Neural crest cell (in vitro differentiated cells): ENCODE results near the gene REP15. TPM values are rescaled to one million over a fixed set of nuclear protein-coding genes. Genes with fewer than 3 reads are reported as not detected.

Experiments
- DNase-seq: peaks from one replicate; pipeline ENCODE4 v3.0.0; 2021; ENCODE audit warnings: low read depth, mixed read lengths, low spot score
- H3K27ac Mint-ChIP-seq: one replicate; pipeline ENCODE4 v1.8.0; 2021; ENCODE audit warnings: mild to moderate bottlenecking, mixed read lengths; ENCODE audit not compliant: unreplicated experiment
- H3K27me3 Mint-ChIP-seq: 2 replicates; pipeline ENCODE4 v1.8.0; 2021; ENCODE audit warnings: low read depth, mild to moderate bottlenecking, mixed read lengths
- H3K36me3 Mint-ChIP-seq: 2 replicates; pipeline ENCODE4 v1.8.0; 2021; ENCODE audit warnings: low read depth, mild to moderate bottlenecking, mixed read lengths
- H3K4me1 Mint-ChIP-seq: 2 replicates; pipeline ENCODE4 v1.8.0; 2021; ENCODE audit warnings: mixed read lengths
- H3K4me3 Mint-ChIP-seq: one replicate; pipeline ENCODE4 v1.8.0; 2021; ENCODE audit warnings: mild to moderate bottlenecking, mixed read lengths
- H3K9me3 Mint-ChIP-seq: 2 replicates; pipeline ENCODE4 v1.8.0; 2021; ENCODE audit warnings: mixed read lengths
- CTCF ChIP-seq: fragments of 200-600 bp; sonication (generic); conservative IDR thresholded peaks from 2 replicates; pipeline ENCODE4 v1.5.0; 2021; ENCODE audit warnings: antibody characterized with exemption, mild to moderate bottlenecking
- total RNA-seq: library from RNA; stranded (reverse); gene quantifications from 2 replicates; pipeline ENCODE4 v1.2.1, GENCODE V29; 2021

Gene REP15
- total RNA-seq, 1 donor from 2014 or later, result 1.5 TPM

- H3K4me1 Mint-ChIP-seq, result no peaks in the 10 kb centered on the region
- no peak overlapping the region for H3K27ac Mint-ChIP-seq
- H3K36me3 Mint-ChIP-seq, result peaks cover 2% of the 10 kb centered on the region
- no peak for DNase-seq
- H3K9me3 Mint-ChIP-seq, result no peaks in the 10 kb centered on the region
- H3K4me3 Mint-ChIP-seq, result no peak overlapping the region
- no peaks in the 10 kb centered on the region for H3K27me3 Mint-ChIP-seq
- TF ChIP-seq CTCF, result no peak
Observed at GRCh38 chr12:27673101-27673718, 23.0 kb upstream of the REP15 start.

- H3K4me1 Mint-ChIP-seq, result no peaks in the 10 kb centered on the region
- peaks cover 7% of the 10 kb centered on the region for H3K36me3 Mint-ChIP-seq
- no peaks in the 10 kb centered on the region for H3K9me3 Mint-ChIP-seq
- H3K4me3 Mint-ChIP-seq, result no peak overlapping the region
- no peak for DNase-seq
- no peak for TF ChIP-seq CTCF
- no peaks in the 10 kb centered on the region for H3K27me3 Mint-ChIP-seq
- no peak overlapping the region for H3K27ac Mint-ChIP-seq
Observed at GRCh38 chr12:27674989-27675388, 21.3 kb upstream of the REP15 start.

GRCh38 chr12:27680619-27681018, 15.6 kb upstream of the REP15 start:
- no peaks in the 10 kb centered on the region for H3K4me1 Mint-ChIP-seq
- H3K27ac Mint-ChIP-seq, result no peak overlapping the region
- H3K4me3 Mint-ChIP-seq, result no peak overlapping the region
- H3K36me3 Mint-ChIP-seq, result peaks cover 18% of the 10 kb centered on the region
- H3K9me3 Mint-ChIP-seq, result no peaks in the 10 kb centered on the region
- no peaks in the 10 kb centered on the region for H3K27me3 Mint-ChIP-seq
- TF ChIP-seq CTCF, result no peak
- DNase-seq, result no peak

- Mint-ChIP-seq H3K9me3 (no peaks in the 10 kb centered on the region), H3K36me3 (peaks cover 20% of the 10 kb centered on the region), H3K27me3 (no peaks in the 10 kb centered on the region), H3K27ac (no peak overlapping the region), H3K4me1 (no peaks in the 10 kb centered on the region), H3K4me3 (no peak overlapping the region)
- TF ChIP-seq CTCF, result no peak
- no peak for DNase-seq
Observed at GRCh38 chr12:27682534-27682933, 13.7 kb upstream of the REP15 start.

GRCh38 chr12:27685274-27685673, 11.0 kb upstream of the REP15 start:
- TF ChIP-seq CTCF, result no peak
- Mint-ChIP-seq H3K4me3 (no peak overlapping the region), H3K4me1 (no peaks in the 10 kb centered on the region), H3K9me3 (no peaks in the 10 kb centered on the region), H3K27ac (no peak overlapping the region), H3K36me3 (peaks cover 16% of the 10 kb centered on the region), H3K27me3 (no peaks in the 10 kb centered on the region)
- no peak for DNase-seq
